ENCODE data around the gene BCL2. TPM values are rescaled to one million over a fixed set of nuclear protein-coding genes. Genes with fewer than 3 reads are reported as not detected.

The BCL2 gene
- total RNA-seq, 1 experiment from 2014 or later, result 1.3 TPM

DNA sequence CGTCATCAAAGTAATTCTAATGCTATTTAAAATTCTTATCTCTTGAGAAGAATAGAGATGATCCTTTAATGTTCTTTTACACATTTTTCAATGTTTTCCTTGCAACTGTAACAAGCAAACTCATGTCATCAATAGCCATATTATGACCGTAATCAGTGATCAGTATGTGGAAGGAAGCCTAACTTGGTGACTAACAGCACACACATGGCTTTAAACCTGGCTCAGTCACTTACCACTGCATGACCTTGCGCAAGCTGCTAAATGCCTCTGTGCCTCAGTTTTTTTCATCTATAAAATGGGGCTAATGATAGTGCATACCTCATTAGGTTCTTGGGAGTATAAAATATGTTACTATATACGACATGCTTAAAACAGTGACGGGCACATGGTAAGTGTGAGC, 149.7 kb downstream of the BCL2 start:
- H2AFZ ChIP-seq (ENCODE audit: low read length), result no peak overlapping the region

More for the DNA sequence above, 149.7 kb downstream of the BCL2 start:
- Histone ChIP-seq H2BK5ac (ENCODE audit: insufficient read length, low read length) (no peak overlapping the region), H4K91ac (ENCODE audit: insufficient read length, low read depth, low read length) (no peak overlapping the region), H3K27me3 (ENCODE audit: insufficient read depth, low read length) (no peaks in the 10 kb centered on the region), H3K23ac (ENCODE audit: insufficient read length, low read depth, low read length) (no peak overlapping the region), H3K4ac (ENCODE audit: low read depth, low read length) (no peak overlapping the region), H3K23me2 (ENCODE audit: insufficient read length, low read depth, low read length, poor library complexity, severe bottlenecking) (no peaks in the 10 kb centered on the region), H3K27ac (ENCODE audit: insufficient read length, low read depth, low read length) (no peak overlapping the region), H4K20me1 (ENCODE audit: control insufficient read depth, insufficient read depth, insufficient read length) (no peaks in the 10 kb centered on the region), H3K79me1 (ENCODE audit: insufficient read depth, low read depth, low read length, poor library complexity, severe bottlenecking) (no peaks in the 10 kb centered on the region), H2BK120ac (ENCODE audit: low read depth, low read length, poor library complexity, severe bottlenecking) (no peak overlapping the region), H2BK12ac (ENCODE audit: insufficient read length, low read depth, low read length) (no peak overlapping the region), H3K18ac (ENCODE audit: insufficient read length, low read depth, low read length) (no peak overlapping the region), H3K4me2 (ENCODE audit: insufficient read depth, insufficient read length, low read length) (no peak overlapping the region), H3K14ac (ENCODE audit: insufficient read depth, low read length) (no peak overlapping the region), H4K5ac (ENCODE audit: insufficient read length, low read depth, low read length) (no peak overlapping the region), H3K4me1 (ENCODE audit: insufficient read depth, low read length) (no peaks in the 10 kb centered on the region), H3K9me3 (ENCODE audit: control insufficient read depth, low read depth, low read length) (no peaks in the 10 kb centered on the region), H2BK15ac (ENCODE audit: low read depth, low read length) (no peak overlapping the region), H2BK20ac (ENCODE audit: low read depth, low read length, poor library complexity, severe bottlenecking) (no peak overlapping the region), H3K79me2 (ENCODE audit: insufficient read depth, low read length) (no peaks in the 10 kb centered on the region), H2AK5ac (ENCODE audit: insufficient read length, low read length) (no peak overlapping the region), H3K9ac (ENCODE audit: extremely low read depth, insufficient read length, low read length) (no peak overlapping the region), H3K56ac (ENCODE audit: insufficient read length, low read depth, low read length) (no peak overlapping the region), H3T11ph (ENCODE audit: low read length) (no peak overlapping the region), H4K8ac (replicated peaks; ENCODE audit: insufficient read length, low read depth, low read length) (no peak overlapping the region)
- no peak overlapping the region for H3K27ac Mint-ChIP-seq
- peaks cover 0 to 2% of the 10 kb centered on the region in 2 experiments; a peak in 3 of 5 replicates for H3K9me3 Mint-ChIP-seq
- TF ChIP-seq, protein P1, sequence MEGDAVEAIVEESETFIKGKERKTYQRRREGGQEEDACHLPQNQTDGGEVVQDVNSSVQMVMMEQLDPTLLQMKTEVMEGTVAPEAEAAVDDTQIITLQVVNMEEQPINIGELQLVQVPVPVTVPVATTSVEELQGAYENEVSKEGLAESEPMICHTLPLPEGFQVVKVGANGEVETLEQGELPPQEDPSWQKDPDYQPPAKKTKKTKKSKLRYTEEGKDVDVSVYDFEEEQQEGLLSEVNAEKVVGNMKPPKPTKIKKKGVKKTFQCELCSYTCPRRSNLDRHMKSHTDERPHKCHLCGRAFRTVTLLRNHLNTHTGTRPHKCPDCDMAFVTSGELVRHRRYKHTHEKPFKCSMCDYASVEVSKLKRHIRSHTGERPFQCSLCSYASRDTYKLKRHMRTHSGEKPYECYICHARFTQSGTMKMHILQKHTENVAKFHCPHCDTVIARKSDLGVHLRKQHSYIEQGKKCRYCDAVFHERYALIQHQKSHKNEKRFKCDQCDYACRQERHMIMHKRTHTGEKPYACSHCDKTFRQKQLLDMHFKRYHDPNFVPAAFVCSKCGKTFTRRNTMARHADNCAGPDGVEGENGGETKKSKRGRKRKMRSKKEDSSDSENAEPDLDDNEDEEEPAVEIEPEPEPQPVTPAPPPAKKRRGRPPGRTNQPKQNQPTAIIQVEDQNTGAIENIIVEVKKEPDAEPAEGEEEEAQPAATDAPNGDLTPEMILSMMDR (conservative IDR thresholded peaks at IDR 0.05), result no peak
- no peak overlapping the region for H3K4me3 Mint-ChIP-seq
- no peaks in the 10 kb centered on the region for H3K27me3 Mint-ChIP-seq (ENCODE audit: low read depth)
- peaks cover 4% of the 10 kb centered on the region in 2 experiments; a peak in 2 of 4 replicates for H3K4me1 Mint-ChIP-seq
- no peak for DNase-seq
- no CpG with 5 or more reads among the region's 5 CpGs for WGBS (ENCODE audit: extremely low coverage, insufficient read length, low lambda C conversion rate)
- H3K36me3 Mint-ChIP-seq (ENCODE audit: insufficient read depth in 1 of 3, low read depth in 3 of 3), result no peaks in the 10 kb centered on the region; a peak in 1 of 7 replicates

Measured in H9 (cell line).